ENCODE measurements around the gene CIAO3.
"Not testable (repeated sequence)": the region's sequence is repeated elsewhere in the genome, so short reads cannot be mapped to it uniquely, and the experiment has no call there.

Gene CIAO3

DNA sequence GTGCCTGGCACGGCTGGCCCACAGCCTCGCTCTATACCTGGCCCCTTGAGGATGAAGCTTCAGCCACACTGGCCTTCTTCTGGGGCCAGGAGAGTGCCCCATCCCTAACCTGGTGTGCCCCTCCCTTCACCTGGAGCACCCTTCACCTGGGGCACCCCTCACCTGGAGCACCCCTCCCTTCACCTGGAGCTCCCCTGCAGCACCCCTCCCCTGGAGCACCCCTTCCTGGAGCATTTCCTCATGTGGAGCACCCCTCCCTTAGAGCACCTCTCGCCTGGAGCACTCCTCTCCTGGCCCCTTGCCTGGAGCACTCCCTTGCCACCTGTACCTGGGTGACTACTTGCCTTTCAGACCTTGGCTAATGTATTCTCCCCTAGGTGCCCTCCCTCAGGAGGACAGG, 32.8 kb downstream of the CIAO3 start:
- ATAC-seq, result no peak

DNA sequence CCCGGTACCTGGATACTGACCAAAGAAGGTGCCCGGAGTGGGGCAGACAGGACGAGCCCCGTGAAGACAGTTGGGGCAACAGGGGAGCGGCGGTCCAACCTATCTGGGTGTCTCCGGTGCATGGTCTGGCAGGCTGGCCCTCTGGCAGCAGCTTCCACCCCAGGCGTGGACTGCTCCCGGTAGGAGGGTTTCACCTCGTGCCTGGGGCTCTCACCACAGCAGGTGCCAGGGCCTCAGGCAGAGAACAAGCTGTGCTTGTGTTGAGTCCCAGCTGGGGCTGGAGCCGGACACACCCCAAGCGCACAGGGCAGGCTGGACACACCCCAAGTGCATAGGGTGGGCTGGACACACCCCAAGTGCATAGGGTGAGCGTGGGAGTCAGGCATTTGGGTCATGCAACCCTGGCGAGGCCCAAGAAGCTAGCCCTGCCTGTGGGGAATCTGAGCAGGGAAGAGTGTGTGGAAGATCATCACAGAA, 33.7 kb downstream of the CIAO3 start:
- no peak for ATAC-seq

DNA sequence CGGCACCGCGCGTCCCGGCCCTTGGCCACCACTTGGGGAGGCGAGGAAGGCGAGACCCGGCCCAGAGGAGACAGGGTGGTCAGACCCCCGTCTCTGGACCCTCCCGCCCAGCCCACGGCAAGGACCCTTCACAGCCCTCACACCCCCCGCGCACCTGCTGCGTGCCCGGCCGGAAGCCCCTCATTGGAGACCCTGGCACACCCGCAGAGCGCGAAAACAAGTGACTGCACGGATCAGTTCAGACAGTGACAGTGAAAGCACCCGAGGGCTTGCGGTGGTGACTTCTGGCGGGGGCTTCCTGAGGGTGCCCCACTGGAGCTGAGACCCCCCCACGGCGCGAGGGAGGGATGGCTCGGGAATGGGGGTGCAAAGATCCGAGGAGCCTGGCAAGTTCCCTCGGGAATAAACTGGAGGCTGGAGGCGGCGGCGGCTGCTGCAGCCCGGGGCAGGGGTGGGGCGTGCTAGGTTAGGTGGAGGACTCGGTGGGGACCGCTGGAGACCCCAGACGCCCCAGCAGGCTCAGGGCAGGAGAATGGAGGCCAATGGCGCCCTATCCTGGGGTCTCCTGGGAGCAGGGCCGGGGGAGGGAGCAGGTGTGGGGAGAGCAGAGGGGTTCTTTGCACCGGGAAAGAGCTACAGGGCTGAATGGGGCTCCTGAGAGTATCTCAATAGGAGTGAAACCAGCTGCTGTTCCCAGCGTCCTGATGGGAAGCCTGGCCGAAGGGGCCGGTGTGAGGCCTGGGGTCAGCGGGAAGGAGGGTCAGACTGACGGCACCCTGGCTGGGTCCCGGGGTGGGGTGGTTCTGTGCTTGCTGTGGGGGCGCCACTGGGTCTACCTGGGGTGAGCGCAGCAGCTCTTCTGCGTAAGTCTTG, 34.4 kb downstream of the CIAO3 start:
- no peak for ATAC-seq

DNA sequence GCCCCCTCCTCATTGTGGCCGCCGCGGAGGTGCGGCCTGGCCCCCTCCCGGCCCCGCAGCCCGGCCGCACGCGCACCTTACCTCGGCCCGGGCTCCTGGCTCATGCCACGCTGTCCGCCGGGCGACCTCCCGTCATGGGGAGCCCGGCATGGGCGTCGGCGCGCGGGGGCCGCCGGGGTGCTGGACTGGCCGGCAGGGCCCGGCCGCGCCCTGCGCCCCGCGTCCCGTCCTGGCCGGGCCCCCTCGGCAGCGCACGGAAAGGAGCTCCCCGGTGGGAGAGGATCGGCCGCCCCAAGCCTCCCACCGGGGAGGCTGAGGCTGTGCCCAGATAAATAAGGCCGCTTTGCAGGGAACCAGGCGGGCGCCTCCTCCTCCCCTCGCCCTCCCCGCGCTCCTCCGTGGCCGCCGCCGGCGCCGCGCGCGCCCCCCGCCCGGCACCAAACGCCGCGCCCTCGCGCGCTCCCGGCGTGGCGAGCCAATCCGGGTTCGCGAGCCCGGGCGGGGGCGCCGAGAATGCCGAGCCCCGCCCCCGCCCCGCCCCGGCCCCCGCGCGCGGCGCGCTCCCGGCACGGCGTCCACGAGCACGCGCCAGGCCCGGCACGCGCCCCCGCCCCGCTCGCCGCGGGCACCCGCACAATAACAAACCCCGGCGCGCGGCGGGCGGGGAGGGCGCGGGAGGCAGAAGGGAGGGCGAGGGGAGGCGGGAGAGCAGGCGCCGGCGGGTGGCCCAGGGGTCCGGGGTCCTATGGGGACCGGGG, 35.2 kb downstream of the CIAO3 start, which contains the start of gene FBXL16:
FBXL16 (minus strand) TSS at position 371 of the 758 bp plus-strand sequence. CDS start 8,396 bp downstream, outside the sequence.
- no peak for ATAC-seq

DNA sequence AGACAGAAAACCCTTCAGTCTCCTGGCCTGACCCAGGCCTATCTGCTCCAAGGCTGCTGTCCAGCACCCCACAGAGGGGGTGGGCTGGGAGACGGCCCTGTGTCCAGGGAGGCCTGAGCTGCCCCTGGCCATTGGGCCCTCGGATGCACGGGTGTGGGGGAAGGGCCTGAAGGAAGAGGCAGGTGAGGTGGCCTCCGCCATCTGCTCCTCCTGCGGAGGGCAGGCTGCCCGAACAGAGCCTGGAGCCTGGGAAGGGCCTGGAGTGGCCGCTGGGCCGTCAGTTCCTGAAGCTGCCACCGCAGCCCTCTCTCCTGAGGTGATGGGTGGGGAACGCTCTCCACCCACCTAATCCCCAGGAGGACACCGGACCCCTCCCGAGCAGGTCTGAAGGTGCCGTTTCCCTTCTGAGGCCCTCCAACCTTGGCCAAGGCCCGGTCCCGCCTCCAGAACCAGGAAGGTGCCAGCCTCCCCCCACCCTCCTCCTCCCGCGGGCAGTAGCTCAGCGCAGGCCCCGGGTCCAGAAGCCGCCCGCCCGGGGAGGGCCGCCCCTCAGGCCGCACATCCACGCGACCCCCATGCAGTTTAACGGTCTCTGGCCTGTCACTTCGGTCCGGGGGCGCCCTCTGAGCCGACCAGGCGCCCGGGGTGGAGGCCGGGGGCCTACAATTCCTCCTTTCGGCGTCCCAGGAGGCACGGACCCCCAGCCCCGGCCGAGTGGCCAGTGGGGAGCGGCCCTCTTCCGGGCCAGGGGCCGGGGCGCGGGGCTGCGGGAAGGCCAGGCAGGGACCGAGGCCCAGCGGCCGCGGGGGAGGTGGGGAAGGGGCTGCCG, 36.0 kb downstream of the CIAO3 start:
- no peak for ATAC-seq

DNA sequence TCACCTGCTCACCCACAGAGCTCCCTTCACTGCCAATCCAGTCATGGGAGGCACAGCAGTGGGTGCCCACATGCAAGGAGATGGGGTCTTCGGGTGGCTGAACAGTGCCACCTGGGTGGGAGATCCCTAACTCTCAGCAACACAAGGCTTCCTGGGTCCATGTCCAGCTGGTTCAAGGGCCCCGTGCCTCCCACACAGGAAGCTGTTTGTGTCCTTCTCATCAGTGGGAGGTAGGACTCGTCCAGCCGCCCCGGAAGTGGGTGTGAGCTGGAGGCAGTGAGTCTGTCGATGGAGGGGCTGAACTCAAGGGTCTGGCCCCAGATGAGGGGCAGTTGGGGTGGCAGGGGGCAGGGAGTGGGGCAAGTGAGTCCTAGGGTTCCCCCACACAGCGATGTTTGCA, 36.8 kb downstream of the CIAO3 start:
- ATAC-seq, result no peak

DNA sequence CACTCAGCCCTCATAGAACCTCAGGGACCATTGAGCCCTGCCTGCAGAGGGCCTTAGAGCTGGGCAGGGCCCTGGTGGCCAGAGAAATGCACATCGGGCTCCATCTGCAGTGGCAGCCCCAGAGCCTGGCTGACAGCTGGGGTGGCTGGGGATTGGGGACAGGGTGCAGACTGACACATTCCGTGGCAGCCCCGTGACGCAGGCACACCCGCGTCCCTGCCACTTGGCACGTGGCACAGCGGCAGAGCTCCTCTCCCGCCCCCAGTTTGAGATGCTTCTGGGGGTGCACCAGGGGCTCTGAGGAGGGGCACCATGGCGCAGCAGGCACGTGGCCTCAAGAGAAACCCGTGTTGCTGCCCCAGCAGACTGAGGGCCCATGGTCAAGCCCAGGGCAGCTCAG, 37.4 kb downstream of the CIAO3 start:
- ATAC-seq, result no peak

DNA sequence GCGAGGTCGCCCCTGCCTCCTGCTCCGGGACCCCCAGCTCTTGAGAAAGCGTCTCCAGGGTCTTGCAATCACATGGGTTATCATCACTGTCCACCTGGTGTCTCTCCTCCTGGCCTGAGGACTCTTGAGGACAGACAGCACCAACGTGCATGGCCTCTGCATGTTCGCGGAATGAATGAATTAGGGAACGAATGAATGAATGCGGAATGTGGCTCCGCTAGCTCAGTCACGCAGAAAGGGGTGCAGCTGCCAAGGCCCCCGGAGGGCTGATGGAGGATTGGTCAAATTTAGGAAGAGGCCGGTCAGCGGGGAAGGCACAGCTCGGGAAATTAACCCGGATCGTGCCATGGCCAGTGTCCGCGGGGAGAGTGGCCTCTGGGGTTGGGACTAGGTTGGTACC, 38.5 kb downstream of the CIAO3 start:
- ATAC-seq, result no peak

DNA sequence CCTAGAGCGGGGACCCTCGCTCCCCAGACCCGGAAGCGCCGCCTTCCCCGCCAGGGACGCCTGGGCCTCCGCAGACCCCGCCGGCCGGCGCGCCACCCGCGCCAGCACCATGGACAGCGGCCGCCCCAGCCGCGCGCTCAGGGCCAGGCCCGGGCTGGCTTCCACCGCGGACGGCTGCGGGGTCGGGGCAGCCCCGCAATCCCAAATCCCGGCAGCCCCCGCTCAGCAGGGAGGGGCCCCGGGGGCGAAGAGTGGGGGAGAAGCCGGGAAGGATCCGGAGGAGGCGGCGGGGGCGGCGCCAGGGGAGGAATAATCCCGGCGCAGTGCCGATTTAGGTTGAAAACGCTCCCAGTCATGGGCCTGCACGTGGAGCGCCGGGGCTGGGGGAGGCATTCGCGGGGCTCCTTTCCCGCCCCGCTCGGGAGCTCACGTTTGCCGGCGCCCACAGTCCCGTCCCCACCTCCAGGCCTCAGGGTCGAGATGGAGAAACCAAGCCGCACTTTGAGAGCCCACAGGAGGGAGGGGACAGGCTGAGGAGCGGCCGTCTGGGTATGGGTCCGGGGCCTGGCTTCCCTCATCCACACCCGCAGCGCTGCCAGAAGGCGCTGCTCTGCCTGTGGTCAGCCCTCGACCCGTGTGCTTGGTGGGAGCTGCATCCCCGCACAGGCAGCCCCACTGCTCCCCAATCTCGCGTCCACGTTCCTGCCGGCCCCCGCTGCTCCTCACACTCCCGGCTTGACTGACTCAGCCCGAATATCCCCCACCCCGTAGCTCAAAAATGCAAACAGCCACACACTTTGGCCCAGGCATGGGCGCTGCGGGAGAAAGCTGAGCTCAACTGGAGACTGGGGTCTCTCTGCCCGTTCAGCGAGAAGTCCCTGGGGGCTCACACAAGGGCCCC, 39.9 kb downstream of the CIAO3 start:
- peak; percentile 64 to 71 for ATAC-seq

DNA sequence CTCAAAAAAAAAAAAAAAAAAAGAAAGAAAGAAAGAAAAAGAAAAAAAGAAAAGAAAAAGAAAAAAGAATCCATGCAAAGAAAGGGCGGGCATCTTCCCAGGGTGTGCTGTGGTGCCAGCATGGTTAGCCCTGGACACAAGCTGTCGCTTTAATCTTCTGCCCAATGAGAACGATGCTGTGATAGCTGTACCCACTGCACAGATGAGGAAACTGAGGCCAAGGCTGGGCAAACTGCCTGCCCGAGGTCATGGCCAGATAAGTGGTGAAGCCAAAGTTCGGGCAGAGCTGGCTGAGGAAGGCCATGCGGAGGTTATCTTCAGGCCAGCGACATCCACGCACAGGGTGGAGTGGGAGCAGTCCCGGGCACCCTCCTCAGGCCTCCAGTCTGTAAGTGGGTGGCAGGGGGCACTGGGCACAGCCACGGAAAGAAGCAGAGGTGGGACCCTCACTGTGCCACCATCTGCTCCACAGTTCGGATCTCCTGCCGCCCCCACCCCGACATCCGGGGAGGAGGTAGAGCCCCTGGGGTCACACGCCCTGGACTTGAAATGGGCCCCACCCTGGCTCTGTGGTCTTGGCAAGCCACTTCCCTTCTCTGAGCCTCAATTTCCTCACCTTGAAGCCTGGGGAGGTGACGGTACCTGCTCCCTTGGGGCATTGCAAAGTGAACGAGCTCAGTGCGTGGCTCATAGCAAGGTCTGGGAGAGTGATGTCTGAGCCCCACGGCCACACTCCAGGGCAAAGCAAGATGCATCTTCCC, 41.7 kb downstream of the CIAO3 start:
- ATAC-seq, result no peak

DNA sequence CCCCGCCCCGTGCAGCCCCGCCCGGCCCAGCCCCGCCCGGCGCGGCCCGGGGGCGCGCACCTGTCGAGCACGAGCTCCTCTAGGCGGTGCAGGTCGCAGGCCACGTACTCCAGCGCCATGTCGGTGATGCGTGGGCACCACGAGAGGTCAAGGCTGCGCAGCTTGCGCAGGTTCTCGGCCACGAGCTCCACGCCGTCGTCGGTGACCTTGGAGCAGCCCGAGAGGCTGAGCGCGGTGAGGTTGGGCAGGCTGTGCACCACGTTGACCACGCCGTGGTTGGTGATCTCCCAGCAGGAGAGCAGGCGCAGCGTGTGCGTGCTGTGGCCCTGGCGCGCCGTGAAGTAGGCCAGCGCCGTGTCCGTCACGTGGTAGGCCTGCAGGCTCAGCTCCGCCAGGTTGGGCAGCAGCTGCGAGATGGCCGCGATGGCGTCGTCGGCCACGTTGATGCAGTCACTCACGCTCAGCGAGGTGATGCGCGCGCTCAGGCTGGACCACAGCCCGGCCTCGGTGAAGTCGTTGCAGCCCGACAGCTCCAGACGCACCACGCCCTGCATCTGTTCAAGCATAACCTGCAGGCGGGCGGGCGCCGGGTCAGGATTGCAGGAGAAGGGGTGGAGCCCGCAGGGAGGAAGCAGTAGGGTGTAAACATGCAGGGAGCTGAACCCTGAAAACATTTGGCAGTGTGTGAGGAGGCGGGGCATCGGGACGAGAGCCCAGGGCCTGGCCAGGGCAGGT, 45.3 kb downstream of the CIAO3 start:
- ATAC-seq, result peak; percentile 82 to 85

DNA sequence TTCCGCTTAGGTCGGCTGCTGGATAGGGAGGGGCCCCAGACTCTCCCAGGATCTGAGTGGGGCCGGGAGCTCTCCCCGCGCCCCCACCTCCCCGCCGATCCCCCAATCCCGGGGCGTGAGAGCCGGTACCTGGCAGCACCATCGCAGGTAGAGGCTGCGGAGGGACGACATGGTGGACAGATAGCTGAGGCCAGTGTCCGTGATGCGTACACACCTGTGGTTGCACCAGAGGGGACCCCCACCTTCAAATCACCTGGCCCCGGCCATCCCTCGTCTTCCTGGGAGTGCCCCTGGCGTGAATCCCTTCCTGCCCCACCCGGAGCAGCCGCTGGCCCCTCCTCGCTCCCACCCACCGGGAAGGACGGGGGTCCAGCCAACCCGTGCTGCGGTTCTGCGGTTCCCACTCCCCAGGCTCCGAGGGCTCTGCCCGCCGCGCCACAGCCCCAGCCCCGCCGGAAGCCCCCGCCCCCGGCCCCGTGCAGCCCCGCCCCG, 45.9 kb downstream of the CIAO3 start:
- ATAC-seq, result no peak

DNA sequence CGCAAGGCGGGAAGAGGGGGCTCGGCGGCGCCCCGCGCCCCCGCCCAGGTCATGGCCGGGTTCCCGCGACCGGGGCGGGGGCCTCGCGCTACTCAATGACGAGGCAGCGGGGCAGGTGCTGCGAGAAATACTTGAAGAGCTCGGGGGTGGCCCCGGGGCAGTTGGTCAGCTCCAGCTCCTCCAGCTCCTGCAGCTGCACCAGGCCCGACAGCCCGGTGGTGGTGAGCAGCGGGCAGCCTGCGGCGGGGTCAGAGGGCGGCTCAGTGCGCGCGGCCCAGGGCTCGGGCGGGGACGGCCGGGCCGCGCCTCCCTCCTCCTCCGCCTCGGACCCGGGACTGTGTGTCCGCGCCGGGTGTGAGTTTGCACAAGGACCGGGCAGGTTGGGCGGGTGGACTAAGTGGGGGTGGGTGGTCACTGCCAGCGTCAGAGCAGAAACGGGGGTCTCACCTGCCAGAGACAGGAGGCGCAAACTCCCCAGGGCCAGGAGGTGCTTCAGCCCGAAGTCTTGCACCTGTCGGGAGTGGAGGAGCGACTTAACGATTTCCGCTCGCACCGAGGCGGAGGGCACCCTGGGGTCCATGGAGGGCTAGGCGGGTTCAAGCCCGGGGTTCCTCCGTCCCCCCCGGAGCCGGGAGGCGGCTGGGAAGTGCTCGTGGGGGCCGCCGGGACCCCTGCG, 46.5 kb downstream of the CIAO3 start:
- ATAC-seq, result no peak

DNA sequence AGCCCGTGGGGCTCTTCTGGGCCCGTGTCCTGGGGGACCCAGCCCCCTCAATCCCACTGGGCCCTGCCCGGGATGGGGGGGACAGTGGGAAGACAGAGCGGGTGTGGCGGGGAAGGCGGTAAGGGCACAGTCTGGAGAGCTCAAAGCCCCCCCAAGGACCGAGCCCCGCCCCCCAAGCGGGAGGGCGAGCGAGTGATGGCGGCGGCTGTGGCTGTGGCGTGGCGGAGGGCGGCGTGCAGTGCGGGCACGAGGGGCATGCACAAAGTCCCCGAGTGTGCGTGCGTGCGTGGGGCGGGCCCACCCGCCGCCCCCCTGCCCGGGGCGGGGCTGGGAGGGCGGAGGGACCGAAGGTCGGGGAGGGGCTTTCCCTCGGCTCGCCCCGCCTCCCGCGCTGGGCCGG, 47.0 kb downstream of the CIAO3 start:
- ATAC-seq, result no peak

DNA sequence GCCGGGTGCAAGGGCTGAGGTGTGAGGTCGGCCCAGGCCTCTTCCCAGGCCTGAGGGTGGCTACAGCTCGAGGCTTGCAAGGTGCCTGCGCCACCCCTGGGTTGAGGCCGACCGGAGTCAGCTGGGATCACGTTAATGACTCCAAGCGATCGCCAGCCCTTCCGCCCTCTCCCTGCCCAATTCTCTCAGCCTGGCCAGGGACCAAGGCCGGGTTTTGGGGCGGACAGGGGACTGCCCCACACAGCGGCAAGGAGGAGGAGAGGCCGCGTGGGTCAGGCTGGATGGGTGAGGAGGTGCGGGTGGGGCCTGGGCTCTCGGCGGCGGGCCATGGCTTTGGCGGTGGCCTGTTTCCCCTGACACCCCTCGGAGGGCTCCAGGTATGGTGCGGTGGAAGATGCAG, 47.4 kb downstream of the CIAO3 start:
- ATAC-seq, result no peak

DNA sequence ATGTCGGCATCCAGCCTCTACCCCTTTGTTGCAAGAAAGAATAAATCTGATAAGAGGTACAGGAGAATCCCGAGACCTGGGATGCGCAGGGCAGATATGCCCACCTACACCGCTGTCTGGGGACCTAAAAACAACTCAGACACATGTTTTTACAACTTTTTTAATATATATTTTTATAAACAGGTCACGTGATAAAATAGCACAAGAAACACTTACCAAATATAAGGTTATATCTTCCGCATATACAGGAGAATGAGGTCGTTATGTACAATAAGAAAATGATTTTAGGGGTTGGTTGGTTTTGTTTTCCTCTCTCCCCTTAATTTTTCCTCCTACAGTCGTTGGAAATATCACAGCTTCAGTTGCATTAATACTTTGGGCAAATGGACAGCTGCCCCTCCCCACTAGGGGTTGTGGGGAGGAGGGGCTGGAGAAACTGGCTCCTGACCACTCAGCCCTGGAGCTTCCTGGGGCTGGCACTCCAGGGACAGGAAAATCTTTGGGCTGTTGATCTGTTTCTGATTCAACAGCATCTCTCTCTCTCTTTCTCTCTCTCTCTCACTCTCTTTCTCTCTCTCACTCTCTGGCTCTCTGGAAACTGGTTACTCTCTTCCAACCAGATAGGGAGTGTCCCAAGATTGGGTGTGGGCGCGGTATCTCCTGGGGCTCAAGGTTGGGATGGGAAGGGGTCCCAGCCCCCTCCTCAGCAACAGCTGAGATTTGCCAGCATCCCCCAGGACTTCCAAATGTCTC, 48.3 kb downstream of the CIAO3 start:
- ATAC-seq, result no peak

DNA sequence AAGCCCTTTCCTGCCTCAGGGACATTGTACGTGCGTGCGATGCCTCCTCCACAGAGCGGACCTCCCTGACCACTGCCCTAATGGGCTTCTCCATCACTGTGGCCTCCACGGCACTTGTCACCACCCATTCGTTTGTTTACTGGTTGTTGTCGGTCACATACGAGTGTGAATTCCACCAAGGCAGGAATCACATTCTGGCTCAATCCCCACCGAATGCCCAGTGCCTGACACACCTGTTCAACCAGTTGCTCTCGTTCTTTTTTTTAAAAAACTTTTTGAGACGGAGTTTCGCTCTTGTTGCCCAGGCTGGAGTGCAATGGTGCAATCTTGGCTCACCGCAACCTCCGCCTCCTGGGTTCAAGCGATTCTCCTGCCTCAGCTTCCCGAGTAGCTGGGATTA, 49.6 kb downstream of the CIAO3 start:
- not testable (repeated sequence) for ATAC-seq

DNA sequence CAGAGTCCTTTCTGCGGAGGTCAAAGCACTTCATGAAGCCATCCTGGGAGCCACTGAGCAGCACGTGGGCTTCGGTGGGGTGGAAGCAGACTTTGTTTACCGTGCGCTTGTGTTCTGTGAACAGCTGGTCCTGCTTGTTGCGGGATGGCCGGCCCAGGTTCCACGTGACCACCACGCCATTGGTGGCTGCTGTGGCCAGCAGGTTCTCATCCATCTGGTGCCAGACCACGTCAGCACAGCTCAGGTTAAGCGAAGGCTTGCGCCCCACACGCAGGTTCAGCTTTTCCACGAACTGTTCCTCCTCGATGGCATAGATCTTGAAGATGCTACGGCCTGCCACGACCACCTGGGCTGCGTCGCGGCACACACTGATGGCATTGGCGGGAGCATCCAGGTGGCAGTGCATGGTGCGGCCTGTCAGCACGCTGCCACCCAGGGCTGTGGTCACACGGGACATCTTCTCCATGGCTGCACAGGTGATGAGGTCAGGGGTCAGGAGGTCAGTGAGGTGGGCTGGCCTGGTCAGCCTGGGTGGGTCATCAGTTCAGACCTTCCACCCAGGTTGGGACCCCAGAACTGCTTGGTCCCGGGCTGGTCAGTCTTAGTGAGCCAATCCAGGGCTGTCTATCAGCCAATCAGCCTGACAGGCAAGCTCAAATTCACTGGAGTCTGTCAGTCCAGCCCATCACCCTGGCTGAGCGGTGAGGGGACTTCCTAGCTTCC, 51.5 kb downstream of the CIAO3 start:
- no peak for ATAC-seq

Measured in activated CD4-positive, CD25-positive, alpha-beta regulatory T cell treated with anti-CD3 and anti-CD28 coated beads, Interleukin-2, amount 50 U/mL, for 24 hours (primary cell).